DLD1 (cell line): ENCODE measurements around the gene DDX54.

Experiments used
- in situ Hi-C: cut with HindIII; loops from 2 replicates; pipeline ENCODE4 v1.10.0; 2017; ENCODE audit warnings: low sequenced_read_pairs

DDX54 gene

GRCh38 chr12:113195598-113195997 is 10.3 kb upstream of the DDX54 start:
- in situ Hi-C loops = no loop called here

- in situ Hi-C loops = no loop called here
Observed at GRCh38 chr12:113194971-113195391, 9.7 kb upstream of the DDX54 start.

- in situ Hi-C loops = no loop called here
Observed at GRCh38 chr12:113191227-113191626, 5.9 kb upstream of the DDX54 start.

GRCh38 chr12:113190761-113191160 is 5.5 kb upstream of the DDX54 start:
- in situ Hi-C loops = no loop called here

GRCh38 chr12:113189361-113189760 is 4.1 kb upstream of the DDX54 start:
- in situ Hi-C loops = no loop called here

- in situ Hi-C loops = no loop called here
Observed at GRCh38 chr12:113186666-113187325, 1.5 kb upstream of the DDX54 start.

- in situ Hi-C loops = no loop called here
Observed at GRCh38 chr12:113186033-113186365, 721 bp upstream of the DDX54 start.

- in situ Hi-C loops = no loop called here
Observed at GRCh38 chr12:113184900-113185179, 438 bp downstream of the DDX54 start.

GRCh38 chr12:113184098-113184899 is 979 bp downstream of the DDX54 start:
- in situ Hi-C loops = no loop called here

GRCh38 chr12:113183030-113183589 is 2.2 kb downstream of the DDX54 start:
- in situ Hi-C loops = no loop called here

- in situ Hi-C loops = no loop called here
Observed at GRCh38 chr12:113181975-113182374, 3.3 kb downstream of the DDX54 start.

- in situ Hi-C loops = no loop called here
Observed at GRCh38 chr12:113180333-113180732, 4.9 kb downstream of the DDX54 start.

GRCh38 chr12:113179023-113179422 is 6.3 kb downstream of the DDX54 start:
- in situ Hi-C loops = no loop called here

- in situ Hi-C loops = loop anchor here (25.0 kb wide), 1 partner anchor 112 kb away; the partner anchor contains the start of gene DTX1
Observed at GRCh38 chr12:113174461-113175384, 10.6 kb downstream of the DDX54 start.

GRCh38 chr12:113173081-113173698 is 12.1 kb downstream of the DDX54 start:
- in situ Hi-C loops = loop anchor here (25.0 kb wide), 1 partner anchor 111 kb away; the partner anchor contains the start of gene DTX1

GRCh38 chr12:113172185-113172584 is 13.1 kb downstream of the DDX54 start:
- in situ Hi-C loops = loop anchor here (25.0 kb wide), 1 partner anchor 110 kb away; the partner anchor contains the start of gene DTX1

- in situ Hi-C loops = loop anchor here (25.0 kb wide), 1 partner anchor 109 kb away; the partner anchor contains the start of gene DTX1
Observed at GRCh38 chr12:113171543-113171942, 13.7 kb downstream of the DDX54 start.

- in situ Hi-C loops = loop anchor here (25.0 kb wide), 1 partner anchor 109 kb away; the partner anchor contains the start of gene DTX1
Observed at GRCh38 chr12:113170926-113171325, 14.4 kb downstream of the DDX54 start.

- in situ Hi-C loops = loop anchor here (25.0 kb wide), 1 partner anchor 108 kb away; the partner anchor contains the start of gene DTX1
Observed at GRCh38 chr12:113170457-113170856, 14.8 kb downstream of the DDX54 start.

- in situ Hi-C loops = loop anchor here (25.0 kb wide), 1 partner anchor 107 kb away; the partner anchor contains the start of gene DTX1
Observed at GRCh38 chr12:113169697-113170096, 15.6 kb downstream of the DDX54 start.
